Stimulated activated CD8-positive, alpha-beta memory T cell treated with anti-CD3 and anti-CD28 coated beads, Interleukin-2, amount 100 ng/mL, for 48 hours (primary cell): ENCODE measurements around the gene TMEM218.
A peak's percentile ranks its signal among the peaks of the same experiment; 100 is the strongest.
"Not testable (repeated sequence)": the region's sequence is repeated elsewhere in the genome, so short reads cannot be mapped to it uniquely, and the experiment has no call there.

Experiments used
- DNase-seq, 2 donors: peaks; one replicate each; pipeline ENCODE4 v3.0.0-alpha.2; 2020; ENCODE audit warnings: low read depth in 2 of 2

The TMEM218 gene

DNA sequence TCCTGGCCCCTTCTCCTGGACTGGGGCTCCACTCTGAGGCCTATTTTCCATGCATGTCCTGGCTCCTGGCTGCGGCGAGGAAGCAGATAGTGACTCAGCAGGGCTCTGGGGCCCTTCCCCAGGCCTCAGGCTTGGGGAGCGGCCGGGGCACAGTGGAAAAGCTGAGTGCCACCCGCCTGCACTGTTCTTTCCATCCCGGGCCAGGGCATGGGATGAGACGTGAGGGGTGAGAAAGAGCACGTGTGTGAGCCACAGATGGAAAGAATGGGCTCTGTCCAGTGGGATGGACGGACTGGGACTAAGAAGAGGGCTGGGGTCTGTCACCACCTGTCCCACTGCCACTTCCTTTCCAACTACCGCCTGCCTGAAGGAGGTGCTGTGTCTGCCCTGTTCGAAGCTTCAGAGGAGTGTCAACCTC is 35.5 kb downstream of the TMEM218 start:
- DNase-seq = no peak

DNA sequence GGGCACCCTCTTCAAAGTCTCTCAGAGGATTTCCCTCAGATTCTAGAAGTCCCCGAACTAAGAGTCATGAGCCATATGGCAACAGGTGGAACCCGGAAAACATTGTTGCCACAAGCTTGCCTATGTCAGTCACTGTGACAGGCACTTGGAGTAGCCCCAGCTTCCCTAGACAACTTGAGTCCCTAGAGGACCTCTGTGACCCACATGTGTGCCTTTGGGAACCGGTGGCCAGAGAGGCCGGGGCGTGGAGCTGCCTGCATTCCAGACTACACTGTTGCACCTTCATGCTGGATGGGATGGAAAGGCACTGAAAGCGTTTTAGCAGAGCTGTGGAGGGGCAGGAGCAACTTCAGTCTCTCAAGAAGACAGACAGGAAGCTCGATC is 36.2 kb downstream of the TMEM218 start:
- DNase-seq = no peak

- DNase-seq = no peak
Measured at GRCh38 chr11:125074511-125075241, 36.8 kb downstream of the TMEM218 start.

- DNase-seq = no peak
Measured at GRCh38 chr11:125073616-125074483, 37.6 kb downstream of the TMEM218 start.

DNA sequence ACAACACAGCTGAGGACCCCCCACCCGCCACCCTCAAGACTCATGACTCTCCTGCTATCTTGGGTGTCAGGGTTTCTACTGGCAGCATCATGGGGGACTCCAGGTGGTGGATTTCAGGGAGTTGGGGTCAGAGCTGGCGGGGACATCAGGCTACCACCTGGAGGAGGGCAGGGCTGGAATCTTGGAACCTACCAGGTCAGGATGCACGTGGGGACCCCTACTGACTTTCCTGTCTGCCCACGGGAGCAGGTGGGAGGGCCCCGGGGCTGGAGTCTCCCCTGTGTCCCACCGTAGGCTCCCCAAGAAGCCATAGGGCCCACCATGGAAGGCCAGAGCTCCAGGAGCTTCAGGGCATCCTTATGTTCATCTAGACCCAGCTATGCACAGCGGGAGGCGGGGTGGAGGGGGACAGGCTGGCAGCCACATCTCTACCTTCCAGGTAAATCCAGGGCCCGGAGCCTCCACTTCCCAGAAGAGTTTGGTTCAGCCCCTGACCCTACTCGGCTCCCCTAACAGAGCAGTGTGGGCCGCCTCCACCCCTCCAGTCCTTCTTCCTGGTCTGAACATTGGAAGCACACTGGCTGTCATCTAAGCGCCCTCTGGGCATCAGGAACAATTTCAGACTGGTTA is 38.4 kb downstream of the TMEM218 start:
- DNase-seq = no peak

- no peak for DNase-seq
Measured at GRCh38 chr11:125072218-125072960, 39.0 kb downstream of the TMEM218 start.

DNA sequence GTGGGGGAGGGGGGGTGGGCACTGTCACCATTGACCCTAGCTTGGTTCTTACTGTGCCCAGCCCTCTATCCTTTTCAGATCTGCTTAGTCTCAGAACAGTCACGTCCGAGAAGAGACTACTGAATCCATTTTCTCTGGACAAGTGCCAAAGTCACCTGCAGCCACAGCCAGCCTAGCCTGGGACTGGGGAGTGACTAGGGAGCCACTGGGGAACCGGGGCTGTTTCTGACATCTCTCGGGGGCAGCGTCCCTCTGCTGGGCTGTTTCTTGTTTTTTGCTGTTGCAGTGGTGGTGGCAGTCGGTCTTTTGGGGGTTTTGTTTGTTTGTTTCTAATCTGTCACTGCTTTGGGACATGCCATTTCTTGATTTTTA is 39.6 kb downstream of the TMEM218 start:
- no peak for DNase-seq

- DNase-seq = no peak
Measured at GRCh38 chr11:125071435-125071834, 40.0 kb downstream of the TMEM218 start.

DNA sequence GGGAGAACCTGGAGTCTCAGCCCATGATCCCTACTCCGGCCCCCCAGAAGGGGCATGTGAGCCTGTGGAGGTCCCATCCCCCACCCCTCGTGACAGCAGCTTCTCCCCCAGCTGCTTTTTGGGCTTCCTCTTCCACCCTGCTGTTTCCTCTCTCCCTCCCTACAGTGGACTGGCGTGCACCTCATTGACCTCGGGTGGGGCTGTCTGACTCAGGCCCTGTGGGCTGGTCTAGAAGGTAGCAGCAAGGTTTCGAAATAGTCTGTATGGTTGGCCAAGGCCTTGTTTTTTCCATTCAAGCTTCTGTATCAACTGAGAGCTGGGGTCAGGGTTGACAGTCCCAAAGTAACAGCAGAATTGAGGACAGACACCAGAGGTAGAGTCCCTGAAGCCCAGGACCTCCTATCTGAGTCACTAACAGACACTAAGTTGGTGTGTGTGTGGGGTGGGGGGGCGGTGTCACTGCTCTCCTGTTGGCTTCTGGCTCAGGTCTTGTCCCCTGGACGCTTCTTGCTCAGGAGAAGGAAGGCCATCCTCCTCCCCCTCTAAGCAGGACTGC is 40.6 kb downstream of the TMEM218 start:
- no peak for DNase-seq

DNA sequence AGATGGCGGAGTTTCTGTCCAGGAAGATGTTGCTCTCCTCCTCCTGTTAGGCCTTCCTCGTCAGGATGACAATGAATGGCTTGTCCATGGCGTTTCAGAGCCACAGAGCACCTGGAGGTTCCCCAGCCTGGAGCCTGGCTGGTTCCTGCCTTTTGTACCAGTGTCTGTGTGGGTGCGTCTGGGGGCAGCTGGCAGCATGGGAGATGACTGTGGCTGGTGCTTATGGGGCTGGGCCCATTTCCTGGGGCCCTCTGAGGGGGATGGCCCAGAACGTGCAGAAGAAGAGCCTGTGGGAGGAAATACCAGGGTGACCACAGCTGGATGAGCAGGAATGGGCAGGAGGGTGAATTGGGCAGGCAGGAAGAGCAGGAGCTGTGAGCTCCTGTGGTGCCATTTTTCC is 41.6 kb downstream of the TMEM218 start:
- no peak for DNase-seq

DNA sequence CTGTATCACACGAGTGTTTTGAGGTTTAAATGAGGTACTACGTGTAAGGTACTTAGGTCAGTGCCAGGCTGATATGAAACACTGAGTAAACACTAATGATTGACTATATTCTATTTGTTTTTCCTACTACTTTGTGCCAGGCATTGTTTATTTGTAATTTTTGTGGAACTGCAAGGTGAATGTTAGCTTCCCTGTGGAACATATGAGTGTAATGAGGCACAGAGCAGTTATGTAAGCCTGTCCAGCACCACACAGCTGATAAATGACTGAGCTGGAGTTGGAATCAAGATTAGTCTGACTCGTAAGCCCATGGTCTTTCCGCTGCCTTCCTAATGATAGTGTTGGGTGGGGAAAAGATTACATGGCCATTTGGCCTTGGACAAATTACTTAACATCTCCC is 42.4 kb downstream of the TMEM218 start:
- no peak for DNase-seq

- DNase-seq = no peak
Measured at GRCh38 chr11:125068368-125068767, 43.1 kb downstream of the TMEM218 start.

DNA sequence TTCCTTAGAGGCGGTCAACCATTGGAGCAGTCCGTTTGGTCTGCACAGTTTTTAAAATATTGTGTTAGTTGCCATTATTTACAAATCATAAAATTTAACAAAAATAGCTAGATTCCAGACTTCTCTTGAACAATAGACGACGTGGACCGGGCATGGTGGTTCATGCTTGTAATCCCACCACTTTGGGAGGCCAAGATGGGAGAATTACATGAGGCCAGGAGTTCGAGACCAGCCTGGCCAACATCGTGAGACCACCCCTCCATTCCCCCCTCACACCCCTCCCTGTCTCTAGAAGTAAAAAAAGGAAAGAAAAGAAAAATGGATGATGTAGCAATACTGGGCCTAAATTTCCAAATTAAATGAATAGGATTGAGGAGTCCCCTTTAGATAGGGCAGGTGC is 47.4 kb downstream of the TMEM218 start:
- DNase-seq = no peak

- DNase-seq = no peak
Measured at GRCh38 chr11:125063429-125064043, 47.9 kb downstream of the TMEM218 start.

DNA sequence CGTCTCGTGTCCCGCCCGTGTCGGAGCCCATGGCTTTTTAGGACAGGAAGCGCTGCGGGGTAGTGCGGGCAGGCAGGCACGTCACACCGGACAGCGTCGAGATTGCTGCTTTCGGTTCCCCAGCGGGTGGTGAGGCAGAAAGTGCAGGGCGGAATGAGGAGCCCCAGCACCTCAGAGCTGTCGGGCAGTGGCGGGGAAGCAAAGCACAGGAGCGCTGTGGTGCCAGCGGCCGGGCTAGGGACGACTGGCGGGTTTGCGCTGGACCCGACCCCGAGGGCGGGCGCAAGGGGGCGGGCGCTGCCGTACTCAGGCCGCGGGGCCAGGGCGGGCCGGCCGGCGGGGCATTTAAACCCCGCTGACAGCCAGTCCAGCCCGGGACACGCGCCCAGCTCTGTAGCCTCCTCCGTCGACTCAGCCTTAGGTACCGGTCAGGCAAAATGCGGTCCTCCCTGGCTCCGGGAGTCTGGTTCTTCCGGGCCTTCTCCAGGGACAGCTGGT is 48.4 kb downstream of the TMEM218 start, which contains the start of gene SLC37A2:
TSS of gene SLC37A2 (plus strand) at position 375 of the 498 bp plus-strand sequence. CDS start at position 438, 63 bp downstream.
- DNase-seq = peak; percentile 36 to 44

DNA sequence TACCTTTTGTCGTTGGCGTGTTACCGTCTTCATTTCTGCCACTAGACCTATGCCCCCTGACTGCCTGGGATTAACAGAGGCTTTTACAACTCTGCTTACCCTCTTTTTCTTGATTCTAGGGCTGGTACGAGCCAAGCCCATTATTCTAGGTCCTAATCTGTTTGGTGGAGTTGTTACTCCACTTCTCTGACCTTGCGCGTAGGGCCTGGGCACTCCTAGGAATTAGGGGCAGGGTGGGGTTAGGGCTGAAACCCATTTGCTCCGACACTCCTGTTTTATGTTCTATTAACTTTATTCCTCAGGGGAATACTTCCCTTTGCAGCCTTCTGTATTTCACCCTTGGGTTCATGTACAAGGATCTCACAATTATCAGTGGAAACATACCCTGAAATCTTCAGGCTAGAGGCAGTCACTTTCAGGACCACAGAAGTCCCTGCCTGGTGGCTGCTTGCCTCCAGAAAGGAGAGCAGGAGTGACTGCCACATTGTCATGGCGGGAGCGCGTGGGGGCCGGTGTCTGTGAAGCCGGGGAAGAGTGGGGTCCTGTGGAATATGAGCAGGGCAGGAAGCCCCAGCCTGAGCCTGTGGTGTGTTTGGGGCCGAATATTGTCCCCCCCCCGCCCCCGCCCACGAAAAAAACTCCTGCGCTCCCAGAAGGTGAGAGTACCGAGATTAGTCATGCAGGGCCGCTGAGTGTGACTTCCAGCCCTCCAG is 49.1 kb downstream of the TMEM218 start:
- no peak for DNase-seq

GRCh38 chr11:125061281-125061680 is 50.1 kb downstream of the TMEM218 start:
- no peak for DNase-seq

DNA sequence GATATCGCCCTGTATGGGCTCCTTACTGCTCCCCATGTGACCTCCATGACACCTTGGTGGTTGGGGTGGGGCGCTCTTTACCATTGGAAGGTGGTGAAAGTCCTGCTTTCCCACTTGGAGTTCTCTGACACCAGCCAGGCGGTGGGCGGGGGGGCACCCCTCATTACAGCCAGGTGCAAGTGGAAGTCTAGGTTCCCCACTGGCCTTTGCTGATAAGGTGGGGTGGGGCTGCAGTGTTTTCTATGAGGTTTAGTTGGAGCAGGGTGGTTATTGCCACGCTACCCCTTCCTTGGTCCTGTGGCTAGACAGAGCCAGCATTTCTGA is 53.8 kb downstream of the TMEM218 start:
- DNase-seq = no peak

GRCh38 chr11:125056931-125057692 is 54.3 kb downstream of the TMEM218 start:
- DNase-seq = no peak

DNA sequence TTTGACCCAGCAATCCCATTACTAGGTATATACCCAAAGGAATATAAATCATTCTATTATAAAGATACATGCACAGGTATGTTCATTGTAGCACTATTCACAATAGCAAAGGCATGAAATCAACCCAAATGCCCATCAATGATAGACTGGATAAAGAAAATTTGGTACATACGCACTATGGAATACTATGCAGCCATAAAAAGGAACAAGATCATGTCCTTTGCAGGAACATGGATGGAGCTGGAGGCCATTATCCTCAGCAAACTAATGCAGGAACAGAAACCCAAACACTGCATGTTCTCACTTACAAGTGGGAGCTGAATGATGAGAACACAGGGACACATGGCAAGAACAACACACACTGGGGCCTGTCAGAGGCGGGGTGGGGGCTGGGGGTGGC is 55.3 kb downstream of the TMEM218 start:
- not testable (repeated sequence) for DNase-seq
